ENCODE data around the gene PRUNE2. TPM values are rescaled to one million over a fixed set of nuclear protein-coding genes. Genes with fewer than 3 reads are reported as not detected.

PRUNE2 gene
- total and polyA plus RNA-seq, 9 of the 15 experiments (the other 6 are each of a cell fraction or from before 2014, with no cell fraction given): 0.05 to 0.45 (median 0.18) TPM; not detected in 1

- TF ChIP-seq ZNF609 (CRISPR knock-in tag; IDR thresholded peaks at IDR 0.05; ENCODE audit: borderline replicate concordance) (no peak), ZNF444 (CRISPR knock-in tag; IDR thresholded peaks at IDR 0.05) (no peak), RFX5 (IDR thresholded peaks at IDR 0.05; ENCODE audit: low read depth, low read length) (no peak), ZNF764 (CRISPR knock-in tag; IDR thresholded peaks at IDR 0.05; ENCODE audit: low read depth) (no peak), ZKSCAN3 (CRISPR knock-in tag; IDR thresholded peaks at IDR 0.05) (no peak), NFRKB (IDR thresholded peaks at IDR 0.05; ENCODE audit: low read depth) (no peak)
These were observed 161.6 kb downstream of the PRUNE2 start (continued) for GRCh38 chr9:76744336-76744735.

DNA sequence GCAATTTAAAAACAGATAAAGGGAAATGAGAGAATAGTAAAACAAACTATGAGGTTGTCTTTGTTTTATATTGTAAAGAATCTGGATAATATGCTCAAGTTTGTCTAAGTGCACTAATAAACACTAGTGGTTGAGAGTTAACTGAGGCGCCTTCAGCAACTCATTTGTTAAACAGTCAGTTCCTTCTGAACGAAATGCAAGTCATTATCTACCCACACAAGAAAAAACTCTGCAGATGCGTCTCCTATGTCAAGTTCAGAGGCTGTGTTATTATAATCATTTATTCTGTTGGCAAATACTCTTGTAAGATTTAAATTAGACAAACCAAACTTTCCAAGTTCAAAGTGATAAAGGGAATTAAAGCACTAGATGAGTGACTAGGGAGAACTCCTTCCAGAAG, 162.0 kb downstream of the PRUNE2 start:
- ATAC-seq: no peak
- Histone ChIP-seq H3K9me3 (replicated peaks; ENCODE audit: control insufficient read depth, insufficient read depth, low read depth, low read length) (no peaks in the 10 kb centered on the region), H3K79me2 (ENCODE audit: control insufficient read depth, insufficient read depth, low read length) (no peaks in the 10 kb centered on the region), H3K9me1 (ENCODE audit: control insufficient read depth, insufficient read depth, low read length) (no peaks in the 10 kb centered on the region), H3K4me3 (no peak overlapping the region), H3K36me3 (ENCODE audit: control insufficient read depth, insufficient read depth, low read length) (no peaks in the 10 kb centered on the region), H3K9ac (ENCODE audit: insufficient read depth in 1 of 2, low read depth in 2 of 2, low read length in 2 of 2) (no peak overlapping the region), H3K4me2 (ENCODE audit: insufficient read depth, low read length) (no peak overlapping the region), H3K4me1 (replicated peaks in 1 of 2; ENCODE audit: control insufficient read depth in 2 of 2, insufficient read depth in 2 of 2, low read length in 2 of 2) (no peaks in the 10 kb centered on the region), H3K27me3 (ENCODE audit: control insufficient read depth in 2 of 2, insufficient read depth in 2 of 2, low read length in 2 of 2) (no peaks in the 10 kb centered on the region; a peak in 1 of 5 replicates), H4K20me1 (replicated peaks; ENCODE audit: control insufficient read depth, insufficient read depth, low read length) (no peaks in the 10 kb centered on the region), H2AFZ (ENCODE audit: low read depth, low read length) (no peak overlapping the region), H3K27ac (ENCODE audit: extremely low read depth, low read depth, low read length) (no peak overlapping the region)
- POLR2A ChIA-PET: no interaction called here
- FAIRE-seq: no peak
- no peak for TF ChIP-seq MAZ (CRISPR knock-in tag; conservative IDR thresholded peaks at IDR 0.05 in 1 of 2, IDR thresholded peaks at IDR 0.05 in 1 of 2)
- no peak for TF ChIP-seq MCM7 (IDR thresholded peaks at IDR 0.05)
- no peak for TF ChIP-seq RBM14 (IDR thresholded peaks at IDR 0.05; ENCODE audit: borderline replicate concordance, insufficient read depth, low read depth, low read length)
- TF ChIP-seq SRSF7 (optimal IDR thresholded peaks at IDR 0.05; ENCODE audit: low read depth, low read length): no peak
- no peak for TF ChIP-seq WHSC1 (IDR thresholded peaks at IDR 0.05; ENCODE audit: low read length)
- no peak for TF ChIP-seq TCF7 (IDR thresholded peaks at IDR 0.05; ENCODE audit: borderline replicate concordance)
- no peak for TF ChIP-seq ZNF140 (CRISPR knock-in tag; IDR thresholded peaks at IDR 0.05)
- CTCF ChIA-PET (ENCODE audit: low intra/inter-chr PET ratio): no interaction called here
- 3% methylated on average over 3 of the region's 3 CpGs for WGBS (ENCODE audit: insufficient coverage, low coverage, missing lambda C conversion rate)
- DNase-seq (ENCODE audit: extremely low read depth in 1 of 4, low spot score in 3 of 4): no peak
- intact Hi-C loops (cut with micrococcal nuclease) (no loop called here), in situ Hi-C loops (cut with MboI) (no loop called here)
- no TSS peak for BruUV-seq (replicated peaks)

Data from K562 (cell line).